SK-N-SH (cell line): Measurements from ENCODE around the gene MAST2. TPM values are rescaled to one million over a fixed set of nuclear protein-coding genes. Genes with fewer than 3 reads are reported as not detected.

Source experiments
- CTCF ChIA-PET: fragments of 300-600, 350-600 bp; formaldehyde crosslinking; extraction: SDS; loops from one replicate; lab custom pipeline; 2021; lab: Yijun Ruan, JAX
- POLR2A ChIA-PET: fragments of 350-600 bp; sonication (Branson Sonifier 250); formaldehyde crosslinking; extraction: SDS; loops from one replicate; lab custom pipeline; 2020; ENCODE audit warnings: antibody characterized with exemption, inconsistent platforms; lab: Yijun Ruan, JAX
- DNase-seq: peaks from one replicate; pipeline ENCODE4 v3.0.0; 2012
- H2AFZ ChIP-seq: fragments of 200-600 bp; sonication (generic); 2 replicates; pipeline ENCODE4 v1.8.1; 2016; ENCODE audit warnings: antibody characterized with exemption, mild to moderate bottlenecking, low read depth
- H3F3A ChIP-seq: fragments of 200-600 bp; sonication (generic); replicated peaks from 2 replicates; pipeline ENCODE3; 2016; ENCODE audit warnings: antibody characterized with exemption, mild to moderate bottlenecking; ENCODE audit not compliant: insufficient read depth
- H3K27ac ChIP-seq, 2 experiments: fragments of 200-500 bp in 1 of 2; fragments of 200-600 bp in 1 of 2; sonication (Bioruptor generic) in 1 of 2; sonication (generic), shearing (Covaris generic) in 1 of 2; 2 replicates each; pipeline versions ENCODE4 v1.5.1 to v1.6.1; 2014 to 2016; ENCODE audit warnings: low read depth in 2 of 2, inconsistent platforms in 1 of 2, low read length in 1 of 2, mild to moderate bottlenecking in 1 of 2, mixed read lengths in 1 of 2
- H3K27me3 ChIP-seq: fragments of 200-600 bp; sonication (generic), shearing (Covaris generic); 2 replicates; pipeline ENCODE4 v1.6.1; 2016; ENCODE audit warnings: mixed run types; ENCODE audit not compliant: insufficient read depth
- H3K36me3 ChIP-seq, 2 experiments: fragments of 200-500 bp in 1 of 2; fragments of 200-600 bp in 1 of 2; sonication (Bioruptor generic) in 1 of 2; sonication (generic) in 1 of 2; replicated peaks in 1 of 2; 2 replicates each; pipeline versions ENCODE3 to v1.5.1; 2014 to 2016; ENCODE audit warnings: low read length in 1 of 2, mild to moderate bottlenecking in 1 of 2; ENCODE audit not compliant: insufficient read depth in 2 of 2, control insufficient read depth in 1 of 2
- H3K4me1 ChIP-seq, 2 experiments: fragments of 200-500 bp in 1 of 2; fragments of 200-600 bp in 1 of 2; sonication (Bioruptor generic) in 1 of 2; sonication (generic), shearing (Covaris generic) in 1 of 2; 2 replicates each; pipeline versions ENCODE4 v1.5.1 to v1.6.1; 2014 to 2016; ENCODE audit warnings: low read depth in 1 of 2, low read length in 1 of 2, mixed run types in 1 of 2; ENCODE audit not compliant: insufficient read depth in 2 of 2, control insufficient read depth in 1 of 2
- H3K4me2 ChIP-seq: fragments of 200-600 bp; sonication (generic), shearing (Covaris generic); 2 replicates; pipeline ENCODE4 v1.6.1; 2017; ENCODE audit warnings: mixed run types
- H3K4me3 ChIP-seq, 2 experiments: fragments of 200-500 bp in 1 of 2; fragments of 200-600 bp in 1 of 2; sonication (Bioruptor generic) in 1 of 2; sonication (generic), shearing (Covaris generic) in 1 of 2; 2 replicates each; pipeline versions ENCODE4 v1.5.1 to v1.8.1; 2014 to 2016; ENCODE audit warnings: low read depth in 2 of 2, inconsistent platforms in 1 of 2, low read length in 1 of 2, mild to moderate bottlenecking in 1 of 2, mixed read lengths in 1 of 2, moderate library complexity in 1 of 2
- H3K79me2 ChIP-seq: fragments of 200-600 bp; sonication (generic); 2 replicates; pipeline ENCODE4 v1.8.1; 2017; ENCODE audit warnings: mild to moderate bottlenecking; ENCODE audit not compliant: insufficient read depth
- H3K9ac ChIP-seq: fragments of 200-600 bp; sonication (generic); 2 replicates; pipeline ENCODE4 v1.6.1; 2017; ENCODE audit warnings: mixed run types
- H3K9me2 ChIP-seq: fragments of 200-600 bp; sonication (generic); 2 replicates; pipeline ENCODE4 v1.6.1; 2017; ENCODE audit warnings: mixed run types
- H3K9me3 ChIP-seq: fragments of 200-600 bp; sonication (generic); 2 replicates; pipeline ENCODE4 v1.6.1; 2017; ENCODE audit warnings: mixed run types, mild to moderate bottlenecking, moderate library complexity
- H4K20me1 ChIP-seq: fragments of 200-600 bp; sonication (generic); 2 replicates; pipeline ENCODE4 v1.6.1; 2017; ENCODE audit warnings: mild to moderate bottlenecking, mixed run types; ENCODE audit not compliant: insufficient read depth
- CTCF ChIP-seq: fragments of 200-600 bp; sonication (generic); IDR thresholded peaks from 2 replicates; pipeline ENCODE4 v1.6.1; 2017; ENCODE audit warnings: antibody characterized with exemption, mild to moderate bottlenecking, moderate library complexity
- ELF1 ChIP-seq: IDR thresholded peaks from 2 replicates; pipeline ENCODE4 v1.4.0; 2012
- EP300 ChIP-seq, 2 experiments: IDR thresholded peaks; 2 replicates each; pipeline versions ENCODE4 v1.4.0 to v1.6.1; 2012; ENCODE audit warnings: borderline replicate concordance in 1 of 2, low read depth in 1 of 2, low read length in 1 of 2
- EZH2phosphoT487 ChIP-seq: fragments of 200-600 bp; sonication (generic); IDR thresholded peaks from 2 replicates; pipeline ENCODE4 v1.6.1; 2017; ENCODE audit warnings: low read depth, mixed run types, mild to moderate bottlenecking, antibody characterized with exemption, moderate library complexity, borderline replicate concordance
- FOSL2 ChIP-seq: IDR thresholded peaks from 2 replicates; pipeline ENCODE4 v1.4.0; 2012; ENCODE audit warnings: low read depth, mild to moderate bottlenecking, moderate library complexity, borderline replicate concordance
- FOXM1 ChIP-seq: IDR thresholded peaks from 2 replicates; pipeline ENCODE4 v1.4.0; 2012; ENCODE audit warnings: low read depth, mild to moderate bottlenecking
- JUND ChIP-seq: IDR thresholded peaks from 2 replicates; pipeline ENCODE4 v1.4.0; 2012
- NFIC ChIP-seq: IDR thresholded peaks from 2 replicates; pipeline ENCODE4 v1.4.0; 2012; ENCODE audit warnings: borderline replicate concordance
- PBX3 ChIP-seq: IDR thresholded peaks from 2 replicates; pipeline ENCODE4; 2012
- POLR2AphosphoS5 ChIP-seq: IDR thresholded peaks from 2 replicates; pipeline ENCODE4 v1.6.1; 2012; ENCODE audit warnings: low read depth, low read length
- RAD21 ChIP-seq: IDR thresholded peaks from 2 replicates; pipeline ENCODE4 v1.6.1; 2012; ENCODE audit warnings: mild to moderate bottlenecking, low read length
- RCOR1 ChIP-seq: fragments of 150-350 bp; IDR thresholded peaks from 2 replicates; pipeline ENCODE4 v1.6.1; 2017; ENCODE audit warnings: antibody characterized with exemption, low read length
- RXRA ChIP-seq: IDR thresholded peaks from 2 replicates; pipeline ENCODE4 v1.4.0; 2012; ENCODE audit warnings: low read depth, mild to moderate bottlenecking, borderline replicate concordance
- TCF12 ChIP-seq: IDR thresholded peaks from 2 replicates; pipeline ENCODE4 v1.4.0; 2012
- WGBS: methylation state at CpG from one replicate; pipeline ENCODE4 v1.1.6; 2017; ENCODE audit warnings: low lambda C conversion rate; 5-methylcytosine and 5-hydroxymethylcytosine counted together
- polyA plus RNA-seq, 3 experiments: library from polyadenylated mRNA; depleted of rRNA; stranded (reverse); fragments of >200 nt; gene quantifications; 2 replicates each; pipeline ENCODE4 v1.2.3, GENCODE V29; 2012
- TF ChIP-seq, protein P1 (sequence below): fragments of 150-350 bp; IDR thresholded peaks from 2 replicates; pipeline ENCODE4 v1.6.1; 2017; ENCODE audit warnings: antibody characterized with exemption, low read length, low read depth, borderline replicate concordance

MAST2 gene
- polyA plus RNA-seq, 1 of the 3 experiments (the other 2 are of a cell fraction) = 53.4 TPM

DNA sequence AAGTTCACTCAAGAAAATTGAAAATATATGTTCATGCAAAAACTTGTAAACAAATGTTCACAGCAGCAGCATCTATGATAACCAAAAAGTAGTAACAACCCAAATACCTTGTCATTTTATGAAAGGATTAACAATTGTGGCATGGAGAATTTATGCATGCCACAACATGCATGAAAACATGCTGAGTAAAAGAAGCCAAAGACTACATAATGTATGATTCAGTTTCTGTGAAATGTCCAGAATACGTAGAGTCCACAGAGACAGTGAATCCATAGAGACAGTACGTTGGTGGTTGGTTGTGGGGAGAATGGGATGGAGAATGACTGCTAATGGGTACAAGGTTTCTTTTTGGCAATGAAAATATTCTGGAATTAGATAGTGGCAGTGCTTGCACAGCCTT is 148.7 kb downstream of the MAST2 start:
- no peak overlapping the region for H2AFZ ChIP-seq
- no peak overlapping the region; a peak in 1 of 4 replicates for H3K27ac ChIP-seq
- no peak overlapping the region for H3K4me2 ChIP-seq
- POLR2A ChIA-PET = no interaction called here
- H3F3A ChIP-seq = peaks cover 27% of the 10 kb centered on the region
- no peaks in the 10 kb centered on the region for H3K27me3 ChIP-seq
- no peaks in the 10 kb centered on the region for H4K20me1 ChIP-seq
- no peaks in the 10 kb centered on the region for H3K9me2 ChIP-seq
- no peaks in the 10 kb centered on the region for H3K9me3 ChIP-seq
- H3K4me3 ChIP-seq = no peak overlapping the region
- no peaks in the 10 kb centered on the region for H3K36me3 ChIP-seq
- WGBS = 77% methylated on average over 2 of the region's 2 CpGs
- H3K79me2 ChIP-seq = peaks cover 5% of the 10 kb centered on the region; the same call in 1 of the 2 replicates
- no peak for DNase-seq
- no peak overlapping the region for H3K9ac ChIP-seq
- CTCF ChIA-PET = interaction anchor here (1.0 kb wide), 1 partner anchor 33 kb away, joined by 3 read pairs; no protein-coding TSS in a partner anchor
- H3K4me1 ChIP-seq = peaks cover 6 to 11% of the 10 kb centered on the region in 2 experiments; a peak in 2 of 4 replicates
- no peak for TF ChIP-seq RAD21
- TF ChIP-seq, protein P1, sequence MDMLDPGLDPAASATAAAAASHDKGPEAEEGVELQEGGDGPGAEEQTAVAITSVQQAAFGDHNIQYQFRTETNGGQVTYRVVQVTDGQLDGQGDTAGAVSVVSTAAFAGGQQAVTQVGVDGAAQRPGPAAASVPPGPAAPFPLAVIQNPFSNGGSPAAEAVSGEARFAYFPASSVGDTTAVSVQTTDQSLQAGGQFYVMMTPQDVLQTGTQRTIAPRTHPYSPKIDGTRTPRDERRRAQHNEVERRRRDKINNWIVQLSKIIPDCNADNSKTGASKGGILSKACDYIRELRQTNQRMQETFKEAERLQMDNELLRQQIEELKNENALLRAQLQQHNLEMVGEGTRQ = no peak

DNA sequence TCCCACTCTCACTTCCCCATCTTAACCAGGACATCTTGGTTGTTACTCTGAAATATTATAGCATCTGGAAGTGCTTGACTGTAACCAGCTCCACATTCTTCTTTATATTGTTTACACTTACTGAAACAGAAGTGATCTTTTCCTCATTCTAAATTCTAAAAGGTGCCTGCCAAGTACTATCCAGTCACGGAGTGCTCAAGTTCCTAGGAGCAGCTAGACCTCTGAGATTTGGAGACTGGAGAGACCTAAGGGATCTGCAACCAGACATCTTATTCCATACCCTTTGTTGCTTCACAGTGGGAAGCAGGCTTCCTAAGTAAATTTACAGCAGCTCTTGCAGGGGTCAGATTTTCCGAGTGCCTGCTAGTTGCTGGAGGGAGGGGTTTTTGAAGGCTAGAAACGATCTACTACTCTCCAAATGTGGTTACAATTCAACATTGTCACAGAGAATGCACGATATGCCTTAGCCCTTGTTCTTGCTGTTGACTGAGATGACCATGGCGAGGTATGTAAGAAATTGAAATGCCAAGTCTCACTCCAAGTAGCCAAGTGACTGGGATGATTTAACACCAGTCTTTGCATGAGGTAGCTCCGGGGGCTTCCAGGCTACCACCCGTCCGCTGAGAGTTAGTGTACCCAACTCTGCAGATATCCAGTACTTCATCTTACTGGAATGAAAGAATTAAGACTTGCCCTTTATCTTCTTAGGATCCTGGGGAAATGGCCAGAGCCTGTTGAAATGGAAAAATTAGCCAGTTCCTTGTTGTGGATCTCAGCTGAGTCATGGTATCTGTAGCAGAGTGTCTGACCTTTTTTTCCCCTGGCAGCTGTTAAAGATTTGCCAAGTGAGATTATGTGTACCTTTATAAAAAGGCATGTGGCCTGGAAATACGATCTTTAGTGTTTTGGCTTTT is 150.8 kb downstream of the MAST2 start:
- Histone ChIP-seq H3K36me3 (no peaks in the 10 kb centered on the region), H3K4me3 (peak overlapping the region in 1 of 2 experiments; percentile 9; a peak in 1 of 4 replicates), H3K9me2 (no peaks in the 10 kb centered on the region), H3K27me3 (no peaks in the 10 kb centered on the region), H2AFZ (no peak overlapping the region), H3K27ac (peak overlapping the region; percentile 77 to 81), H3K4me2 (peak overlapping the region; percentile 70), H3K79me2 (peaks cover 9% of the 10 kb centered on the region; the same call in 1 of the 2 replicates), H3K4me1 (peaks cover 6 to 11% of the 10 kb centered on the region in 2 experiments; a peak in 2 of 4 replicates), H3F3A (peaks cover 27% of the 10 kb centered on the region), H4K20me1 (no peaks in the 10 kb centered on the region), H3K9ac (peak overlapping the region; percentile 15; the same call in 1 of the 2 replicates), H3K9me3 (no peaks in the 10 kb centered on the region)
- 50% methylated on average over 9 of the region's 9 CpGs for WGBS
- POLR2A ChIA-PET = no interaction called here
- no peak for DNase-seq
- CTCF ChIA-PET = no interaction called here
- TF ChIP-seq FOSL2 = peak; percentile 63; the same call in 1 of the 2 replicates
- TF ChIP-seq PBX3 = peak; percentile 48; the same call in 1 of the 2 replicates
- no peak for TF ChIP-seq RCOR1
- peak; percentile 69 for TF ChIP-seq JUND
- no peak for TF ChIP-seq CTCF
- TF ChIP-seq RXRA = peak; percentile 69; the same call in 1 of the 2 replicates
- TF ChIP-seq POLR2AphosphoS5 = peak; percentile 71; the same call in 1 of the 2 replicates
- TF ChIP-seq TCF12 = peak; percentile 89
- peak; percentile 75 for TF ChIP-seq NFIC
- peak in 1 of 2 experiments; percentile 80; a peak in 2 of 4 replicates for TF ChIP-seq EP300 (IDR thresholded peaks at IDR 0.05; ENCODE audit: borderline replicate concordance in 1 of 2, low read depth in 1 of 2, low read length in 1 of 2)
- TF ChIP-seq FOXM1 = 0 out of 2 replicates have a peak, but pooled peaks have one; percentile 33
- no peak for TF ChIP-seq EZH2phosphoT487
- TF ChIP-seq ELF1 = peak; percentile 51; the same call in 1 of the 2 replicates
